ENCODE measurements around the gene TBXAS1.
A peak's percentile ranks its signal among the peaks of the same experiment; 100 is the strongest.

The TBXAS1 gene

DNA sequence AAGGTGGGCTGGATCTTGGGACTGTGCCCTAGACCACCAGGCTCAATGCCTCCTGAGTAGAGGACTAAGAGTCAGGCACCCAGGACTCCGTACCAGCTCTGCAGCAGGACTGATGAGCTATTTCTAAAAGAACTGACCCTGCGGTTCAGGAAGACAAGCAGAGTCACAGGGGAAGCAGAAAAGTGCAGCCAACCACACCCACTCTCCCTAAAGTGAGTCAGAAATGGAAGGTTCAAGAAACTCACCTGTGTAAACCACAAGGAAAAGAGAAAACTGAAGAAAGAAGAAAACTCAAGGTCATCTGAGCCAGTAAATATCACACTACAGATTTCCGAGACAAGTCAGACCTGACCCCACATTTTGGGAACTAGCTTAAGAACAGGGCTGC lies 231.2 kb downstream of the TBXAS1 start:
- no peak overlapping the region for H3K4me3 ChIP-seq (ENCODE audit: low read depth, low read length)
- POLR2A ChIA-PET: interaction anchor here (0.7 kb wide), 1 partner anchor 732 kb away, joined by 4 read pairs; no protein-coding TSS in a partner anchor
- TF ChIP-seq, protein P1, sequence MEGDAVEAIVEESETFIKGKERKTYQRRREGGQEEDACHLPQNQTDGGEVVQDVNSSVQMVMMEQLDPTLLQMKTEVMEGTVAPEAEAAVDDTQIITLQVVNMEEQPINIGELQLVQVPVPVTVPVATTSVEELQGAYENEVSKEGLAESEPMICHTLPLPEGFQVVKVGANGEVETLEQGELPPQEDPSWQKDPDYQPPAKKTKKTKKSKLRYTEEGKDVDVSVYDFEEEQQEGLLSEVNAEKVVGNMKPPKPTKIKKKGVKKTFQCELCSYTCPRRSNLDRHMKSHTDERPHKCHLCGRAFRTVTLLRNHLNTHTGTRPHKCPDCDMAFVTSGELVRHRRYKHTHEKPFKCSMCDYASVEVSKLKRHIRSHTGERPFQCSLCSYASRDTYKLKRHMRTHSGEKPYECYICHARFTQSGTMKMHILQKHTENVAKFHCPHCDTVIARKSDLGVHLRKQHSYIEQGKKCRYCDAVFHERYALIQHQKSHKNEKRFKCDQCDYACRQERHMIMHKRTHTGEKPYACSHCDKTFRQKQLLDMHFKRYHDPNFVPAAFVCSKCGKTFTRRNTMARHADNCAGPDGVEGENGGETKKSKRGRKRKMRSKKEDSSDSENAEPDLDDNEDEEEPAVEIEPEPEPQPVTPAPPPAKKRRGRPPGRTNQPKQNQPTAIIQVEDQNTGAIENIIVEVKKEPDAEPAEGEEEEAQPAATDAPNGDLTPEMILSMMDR (IDR thresholded peaks at IDR 0.05; ENCODE audit: insufficient read depth, low read length, missing control alignments): no peak
- CTCF ChIA-PET: no interaction called here
- no peak for DNase-seq (ENCODE audit: low read depth, low spot score)

DNA sequence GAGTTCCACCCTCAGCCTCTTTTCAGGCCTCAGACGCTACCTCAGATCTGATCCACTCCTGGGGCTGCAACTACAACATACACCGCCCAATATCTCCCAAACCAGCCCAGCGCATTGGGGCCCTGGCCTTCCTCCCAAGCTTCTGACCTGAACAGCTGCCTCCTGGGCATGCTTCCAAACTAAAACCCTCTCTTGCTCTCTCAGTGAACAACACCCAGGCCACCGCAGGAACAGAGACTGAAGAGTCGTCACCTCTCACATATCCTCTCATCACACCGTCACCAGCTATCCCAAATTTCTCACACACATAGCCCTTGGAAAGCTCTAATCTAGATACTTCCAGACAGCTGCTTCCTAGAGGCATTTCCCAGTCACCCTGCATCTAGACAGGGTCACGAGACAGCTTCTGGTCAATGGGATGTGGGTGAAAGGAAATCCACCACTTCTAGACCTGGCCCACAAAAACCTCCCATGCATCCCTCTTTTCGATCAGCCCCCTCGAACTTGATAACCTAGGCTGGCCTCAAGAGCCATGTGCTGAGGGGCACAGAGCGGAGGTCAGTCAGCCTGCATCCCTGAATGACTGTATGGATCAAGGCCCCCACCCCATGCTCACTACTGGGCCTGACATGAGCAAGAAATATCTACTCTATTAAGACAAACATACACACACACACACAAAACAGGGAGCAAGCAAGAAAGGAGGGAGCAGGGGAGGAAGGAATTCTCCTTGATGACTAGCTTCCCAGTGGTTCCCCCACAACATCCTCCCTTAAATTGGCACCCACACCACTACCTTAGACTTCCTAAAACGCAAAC lies 231.9 kb downstream of the TBXAS1 start:
- TF ChIP-seq, protein P1 (IDR thresholded peaks at IDR 0.05; ENCODE audit: insufficient read depth, low read length, missing control alignments): no peak
- no peak for DNase-seq (ENCODE audit: low read depth, low spot score)
- CTCF ChIA-PET: no interaction called here
- POLR2A ChIA-PET: interaction anchor here (0.7 kb wide), 1 partner anchor 733 kb away, joined by 4 read pairs; no protein-coding TSS in a partner anchor
- no peak overlapping the region; the same call in 1 of the 2 replicates for H3K4me3 ChIP-seq (ENCODE audit: low read depth, low read length)

DNA sequence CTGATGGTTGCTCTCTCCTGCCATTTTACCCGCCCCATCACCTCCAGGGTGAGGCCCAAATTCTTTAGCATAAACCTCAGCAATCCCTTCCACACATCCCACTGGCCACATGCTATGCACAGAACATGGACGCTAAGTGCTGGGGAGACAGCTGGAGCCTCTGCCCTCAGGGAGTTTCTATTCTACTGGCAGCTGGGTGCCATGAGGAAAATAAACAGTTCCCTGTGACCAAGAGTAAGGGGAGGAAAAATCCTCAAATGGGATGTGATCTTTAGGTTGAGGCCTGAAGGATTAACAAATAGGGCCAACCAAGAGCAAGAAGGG lies 232.5 kb downstream of the TBXAS1 start:
- ChIA-PET CTCF (no interaction called here), POLR2A (no interaction called here)
- DNase-seq (ENCODE audit: low read depth, low spot score): no peak
- TF ChIP-seq, protein P1 (IDR thresholded peaks at IDR 0.05; ENCODE audit: insufficient read depth, low read length, missing control alignments): no peak
- H3K4me3 ChIP-seq (ENCODE audit: low read depth, low read length): no peak overlapping the region; the same call in 1 of the 2 replicates

DNA sequence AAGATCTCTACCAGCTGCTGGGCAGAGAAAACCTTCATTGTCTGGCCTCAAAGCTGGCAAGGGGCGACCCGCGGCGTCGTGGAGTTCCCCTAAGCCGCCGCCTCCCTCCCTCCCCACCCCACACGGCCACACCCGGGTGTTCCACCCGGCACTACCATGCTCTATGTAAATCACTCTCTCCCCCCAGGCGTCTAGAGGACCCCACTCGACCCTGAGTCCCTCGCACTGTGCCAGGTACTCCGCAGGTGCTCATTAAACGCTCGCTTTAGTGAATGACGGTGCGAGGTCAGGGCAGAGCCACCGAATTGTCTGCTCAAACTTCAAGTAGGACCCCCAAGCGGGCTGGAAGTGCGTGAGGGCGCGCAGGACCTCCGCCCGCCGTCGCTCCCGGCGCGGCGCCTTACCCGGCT lies 233.1 kb downstream of the TBXAS1 start:
- H3K4me3 ChIP-seq (ENCODE audit: low read depth, low read length): peak overlapping the region; percentile 68
- CTCF ChIA-PET: interaction anchor here (1.0 kb wide), 1 partner anchor 11 kb away, joined by 3 read pairs; no protein-coding TSS in a partner anchor
- DNase-seq (ENCODE audit: low read depth, low spot score): no peak
- TF ChIP-seq, protein P1 (IDR thresholded peaks at IDR 0.05; ENCODE audit: insufficient read depth, low read length, missing control alignments): no peak
- POLR2A ChIA-PET: no interaction called here

DNA sequence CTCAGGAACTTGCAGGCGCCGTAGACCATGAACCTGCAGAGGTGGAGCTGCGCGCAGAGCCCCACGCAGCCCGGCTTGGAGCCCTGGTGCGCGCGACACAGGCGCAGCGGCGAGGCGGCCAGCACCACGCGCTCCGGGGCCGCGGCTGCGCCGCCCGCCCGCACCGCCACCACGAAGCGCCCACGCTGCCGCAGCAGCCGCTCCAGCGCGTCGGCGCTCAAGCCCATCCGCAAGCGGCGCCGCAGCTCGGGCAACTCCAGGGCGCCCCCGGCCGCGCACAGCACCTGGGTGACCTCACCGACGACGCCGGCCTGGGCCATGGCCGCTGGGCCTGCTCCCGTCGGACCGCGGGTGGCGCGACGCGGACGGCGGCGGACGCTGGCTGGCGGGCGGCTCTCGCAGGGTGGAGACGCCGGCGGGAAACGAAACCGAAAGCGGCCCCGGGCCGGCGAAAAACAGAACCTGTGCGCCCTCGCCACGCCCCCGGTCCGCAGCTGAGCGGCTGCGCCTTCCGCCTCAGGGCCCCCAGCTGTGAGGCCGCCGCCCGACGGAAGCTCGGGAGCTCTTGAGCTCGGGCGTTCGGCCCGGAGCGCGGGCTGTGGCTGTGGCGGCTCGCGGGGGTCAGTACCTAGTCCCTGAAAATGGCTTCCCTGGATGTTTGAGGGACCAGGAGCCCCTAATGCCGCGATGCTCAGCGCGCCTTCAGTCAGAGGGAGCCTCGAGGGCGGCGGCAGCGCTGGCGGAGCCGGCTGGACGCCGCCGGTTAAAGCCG lies 233.7 kb downstream of the TBXAS1 start, which contains the start of gene PARP12:
Gene PARP12 (minus strand): TSS at position 424 of the 772 bp plus-strand sequence. CDS start 104 bp downstream, at position 320.
- TF ChIP-seq, protein P1 (IDR thresholded peaks at IDR 0.05; ENCODE audit: insufficient read depth, low read length, missing control alignments): no peak
- CTCF ChIA-PET: interaction anchor here (1.0 kb wide), 1 partner anchor 10 kb away, joined by 3 read pairs; no protein-coding TSS in a partner anchor

DNA sequence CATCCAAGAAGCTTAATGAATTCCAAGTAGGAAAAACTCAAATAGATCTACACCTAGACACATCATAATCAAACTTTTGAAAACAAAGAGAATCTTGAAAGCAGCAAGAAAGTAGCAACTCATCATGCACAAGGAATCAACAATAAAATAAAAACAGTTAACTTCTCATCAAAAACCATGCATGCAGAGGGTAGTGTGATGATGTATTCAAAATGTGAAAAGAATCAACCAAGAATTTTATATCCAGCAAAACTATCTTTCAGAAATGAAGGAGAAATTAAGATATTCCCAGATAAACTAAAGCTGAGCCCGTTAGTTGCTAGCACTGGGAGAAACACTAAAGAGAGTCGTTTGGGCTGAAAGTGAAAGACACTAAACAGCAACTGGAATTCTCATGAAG lies 238.0 kb downstream of the TBXAS1 start:
- no peak for DNase-seq (ENCODE audit: low read depth, low spot score)
- ChIA-PET CTCF (interaction anchor here (1.5 kb wide), 1 partner anchor 19 kb away, joined by 3 read pairs; no protein-coding TSS in a partner anchor), POLR2A (no interaction called here)
- H3K4me3 ChIP-seq (ENCODE audit: low read depth, low read length): no peak overlapping the region
- TF ChIP-seq, protein P1 (IDR thresholded peaks at IDR 0.05; ENCODE audit: insufficient read depth, low read length, missing control alignments): no peak

More for the DNA sequence above, 233.7 kb downstream of the TBXAS1 start, which contains the start of gene PARP12:
- POLR2A ChIA-PET: interaction anchor here (0.6 kb wide), 1 partner anchor 113 kb away, joined by 3 read pairs; no protein-coding TSS in a partner anchor
- DNase-seq (ENCODE audit: low read depth, low spot score): no peak
- H3K4me3 ChIP-seq (ENCODE audit: low read depth, low read length): peak within 1 kb of the TSS; percentile 68
